ENCODE results near the gene ME3. TPM values are rescaled to one million over a fixed set of nuclear protein-coding genes. Genes with fewer than 3 reads are reported as not detected.

ME3 gene
- total RNA-seq, 3 donors from 2014 or later: 29.3 to 51.2 (median 31.8) TPM

- intact Hi-C loops (cut with DNase I, micrococcal nuclease): loop anchor here (5.0 kb wide), 1 partner anchor 358 kb away; no protein-coding TSS in a partner anchor
- no peaks in the 10 kb centered on the region for H3K36me3 ChIP-seq (ENCODE audit: low read depth)
- no peaks in the 10 kb centered on the region for H3K9me3 ChIP-seq
- H3K4me3 ChIP-seq: no peak overlapping the region
- DNase-seq (no peak), ATAC-seq (no peak)
- no peak for TF ChIP-seq CTCF (IDR thresholded peaks at IDR 0.05)
- H3K4me1 ChIP-seq (ENCODE audit: low read depth): no peaks in the 10 kb centered on the region
These were observed 213.4 kb downstream of the ME3 start for GRCh38 chr11:86459002-86459385.

- H3K4me1 ChIP-seq (ENCODE audit: low read depth): no peaks in the 10 kb centered on the region
- H3K36me3 ChIP-seq (ENCODE audit: low read depth): no peaks in the 10 kb centered on the region
- TF ChIP-seq CTCF (IDR thresholded peaks at IDR 0.05): no peak
- no peak for ATAC-seq
- no peak overlapping the region for H3K4me3 ChIP-seq
- intact Hi-C loops (cut with DNase I, micrococcal nuclease): loop anchor here (5.0 kb wide), 1 partner anchor 359 kb away; no protein-coding TSS in a partner anchor
- no peaks in the 10 kb centered on the region for H3K9me3 ChIP-seq
- no peak for DNase-seq
These were observed 214.0 kb downstream of the ME3 start for GRCh38 chr11:86458294-86459001.

- ATAC-seq (peak; percentile 85), DNase-seq (peak; percentile 67 to 97 (median 82))
- TF ChIP-seq CTCF (IDR thresholded peaks at IDR 0.05): peak; percentile 72
- no peaks in the 10 kb centered on the region for H3K4me1 ChIP-seq (ENCODE audit: low read depth)
- H3K9me3 ChIP-seq: no peaks in the 10 kb centered on the region
- no peak overlapping the region for H3K4me3 ChIP-seq
- intact Hi-C loops (cut with DNase I, micrococcal nuclease): loop anchor here (5.0 kb wide), 1 partner anchor 361 kb away; no protein-coding TSS in a partner anchor
- no peaks in the 10 kb centered on the region for H3K36me3 ChIP-seq (ENCODE audit: low read depth)
These were observed 216.1 kb downstream of the ME3 start for GRCh38 chr11:86456075-86456939.

GRCh38 chr11:86453290-86454030, 219.0 kb downstream of the ME3 start:
- no peaks in the 10 kb centered on the region for H3K36me3 ChIP-seq (ENCODE audit: low read depth)
- no peaks in the 10 kb centered on the region for H3K4me1 ChIP-seq (ENCODE audit: low read depth)
- intact Hi-C loops (cut with DNase I, micrococcal nuclease): no loop called here
- no peak overlapping the region for H3K4me3 ChIP-seq
- no peak for TF ChIP-seq CTCF (IDR thresholded peaks at IDR 0.05)
- ATAC-seq (no peak), DNase-seq (no peak)
- H3K9me3 ChIP-seq: no peaks in the 10 kb centered on the region

- TF ChIP-seq CTCF (IDR thresholded peaks at IDR 0.05): no peak
- no peak for ATAC-seq
- Histone ChIP-seq H3K4me3 (no peak overlapping the region), H3K9me3 (no peaks in the 10 kb centered on the region), H3K4me1 (ENCODE audit: low read depth) (no peaks in the 10 kb centered on the region), H3K36me3 (ENCODE audit: low read depth) (no peaks in the 10 kb centered on the region)
- intact Hi-C loops (cut with DNase I, micrococcal nuclease): no loop called here
- no peak for DNase-seq
These were observed 222.3 kb downstream of the ME3 start for GRCh38 chr11:86449993-86450629.

Data from mucosa of descending colon (tissue), 3 donors.